SU-DHL-6 (cell line): Measurements from ENCODE around the gene BLTP3A.
"Not testable (repeated sequence)": the region's sequence is repeated elsewhere in the genome, so short reads cannot be mapped to it uniquely, and the experiment has no call there.

Experiments used
- H2AFZ ChIP-seq: fragments of 200-600 bp; sonication (generic); 2 replicates; pipeline ENCODE4 v1.6.1; 2014; ENCODE audit warnings: low read depth, mild to moderate bottlenecking, moderate library complexity, mixed read lengths, antibody characterized with exemption, low read length; ENCODE audit not compliant: severe bottlenecking
- H3F3A ChIP-seq: fragments of 200-600 bp; shearing (Covaris generic); 2 replicates; pipeline ENCODE4 v1.6.0; 2016; ENCODE audit warnings: antibody characterized with exemption, mild to moderate bottlenecking; ENCODE audit not compliant: insufficient read depth
- H3K27ac ChIP-seq: fragments of 200-600 bp; sonication (generic); 2 replicates; pipeline ENCODE4 v1.5.1; 2016; ENCODE audit warnings: low read depth, mild to moderate bottlenecking, low read length, moderate library complexity, mixed read lengths
- H3K27me3 ChIP-seq: fragments of 200-600 bp; sonication (generic), shearing (Covaris generic); 2 replicates; pipeline ENCODE4 v1.6.0; 2014; ENCODE audit warnings: mild to moderate bottlenecking, low read length
- H3K36me3 ChIP-seq: fragments of 200-600 bp; sonication (generic); 2 replicates; pipeline ENCODE4 v1.6.1; 2014; ENCODE audit warnings: mild to moderate bottlenecking, low read length, mixed read lengths
- H3K4me2 ChIP-seq: fragments of 300-600, 200-600 bp; shearing (Covaris generic), sonication (generic); 2 replicates; pipeline ENCODE4 v1.6.0; 2014; ENCODE audit warnings: low read length, low read depth, mild to moderate bottlenecking; ENCODE audit not compliant: poor library complexity, severe bottlenecking
- H3K4me3 ChIP-seq: fragments of 200-600 bp; sonication (generic); 2 replicates; pipeline ENCODE4 v1.5.1; 2014; ENCODE audit warnings: antibody characterized with exemption, low read length, mild to moderate bottlenecking, mixed read lengths; ENCODE audit not compliant: insufficient read depth, poor library complexity, severe bottlenecking
- H3K79me2 ChIP-seq: fragments of 200-600 bp; sonication (generic); 2 replicates; pipeline ENCODE4 v1.6.1; 2014; ENCODE audit warnings: mild to moderate bottlenecking, low read length, moderate library complexity; ENCODE audit not compliant: insufficient read depth
- H3K9ac ChIP-seq: fragments of 200-600 bp; sonication (generic); 2 replicates; pipeline ENCODE4 v1.7.0; 2014; ENCODE audit warnings: mild to moderate bottlenecking, low read length
- H3K9me2 ChIP-seq: fragments of 200-600 bp; sonication (generic); replicated peaks from 2 replicates; pipeline ENCODE4 v1.6.1; 2014; ENCODE audit warnings: low read length; ENCODE audit not compliant: insufficient read depth
- H3K9me3 ChIP-seq: fragments of 200-600 bp; sonication (generic); 2 replicates; pipeline ENCODE4 v1.6.1; 2014; ENCODE audit warnings: low read length, mixed read lengths; ENCODE audit not compliant: insufficient read depth
- H4K20me1 ChIP-seq: fragments of 200-600 bp; sonication (generic); 2 replicates; pipeline ENCODE4 v1.6.1; 2014; ENCODE audit warnings: low read depth, mild to moderate bottlenecking, antibody characterized with exemption, low read length, moderate library complexity, mixed read lengths
- EZH2phosphoT487 ChIP-seq: fragments of 200-600 bp; sonication (generic), shearing (Covaris generic); conservative IDR thresholded peaks from 2 replicates; pipeline ENCODE4 v1.6.1; 2018; ENCODE audit warnings: mild to moderate bottlenecking, antibody characterized with exemption, low read length, moderate library complexity, mixed read lengths
- TF ChIP-seq, protein P1 (sequence below): fragments of 200-600 bp; sonication (generic); IDR thresholded peaks from one replicate; pipeline ENCODE4 v1.5.1; 2017; ENCODE audit warnings: antibody characterized with exemption, mild to moderate bottlenecking, low read length, moderate library complexity; ENCODE audit not compliant: insufficient read depth, poor library complexity, severe bottlenecking

Gene BLTP3A

DNA sequence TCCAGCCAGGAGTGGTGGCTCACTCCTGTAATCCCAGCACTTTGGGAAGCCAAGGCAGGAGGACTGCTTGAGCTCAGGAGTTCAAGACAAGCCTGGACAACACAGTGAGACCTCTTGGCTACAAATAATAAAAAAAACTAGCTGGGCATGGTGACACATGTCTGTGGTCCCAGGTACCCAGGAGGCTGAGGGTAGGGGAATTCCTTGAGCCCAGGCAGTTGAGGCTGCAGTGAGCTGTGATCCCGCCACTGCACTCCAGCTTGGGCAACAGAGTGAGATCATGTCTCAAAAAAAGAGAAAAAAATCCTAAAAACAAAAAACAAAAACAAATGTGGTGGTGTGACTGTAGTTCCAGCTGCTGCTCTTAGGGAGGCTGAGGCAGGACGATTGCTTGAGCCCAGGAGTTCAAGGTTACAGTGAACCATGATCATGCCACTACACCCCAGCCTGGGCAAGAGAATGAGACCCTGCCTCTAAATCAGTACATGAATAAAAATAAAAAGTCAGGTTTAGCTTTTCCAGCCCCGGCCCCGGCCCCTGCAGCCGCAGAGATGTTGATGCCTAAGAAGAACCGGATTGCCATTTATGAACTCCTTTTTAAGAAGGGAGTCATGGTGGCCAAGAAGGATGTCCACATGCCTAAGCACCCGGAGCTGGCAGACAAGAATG is 48.1 kb upstream of the BLTP3A start:
- no peak overlapping the region for H3K4me2 ChIP-seq
- H3K27me3 ChIP-seq: no peaks in the 10 kb centered on the region
- H3K9ac ChIP-seq: no peak overlapping the region
- no peak overlapping the region for H2AFZ ChIP-seq
- no peaks in the 10 kb centered on the region for H3K36me3 ChIP-seq
- H3K79me2 ChIP-seq: no peaks in the 10 kb centered on the region
- no peaks in the 10 kb centered on the region for H3K9me2 ChIP-seq
- H3K9me3 ChIP-seq: no peaks in the 10 kb centered on the region
- no peak overlapping the region for H3K27ac ChIP-seq
- H3K4me3 ChIP-seq: no peak overlapping the region
- H3F3A ChIP-seq: no peaks in the 10 kb centered on the region
- TF ChIP-seq EZH2phosphoT487: no peak
- TF ChIP-seq, protein P1, sequence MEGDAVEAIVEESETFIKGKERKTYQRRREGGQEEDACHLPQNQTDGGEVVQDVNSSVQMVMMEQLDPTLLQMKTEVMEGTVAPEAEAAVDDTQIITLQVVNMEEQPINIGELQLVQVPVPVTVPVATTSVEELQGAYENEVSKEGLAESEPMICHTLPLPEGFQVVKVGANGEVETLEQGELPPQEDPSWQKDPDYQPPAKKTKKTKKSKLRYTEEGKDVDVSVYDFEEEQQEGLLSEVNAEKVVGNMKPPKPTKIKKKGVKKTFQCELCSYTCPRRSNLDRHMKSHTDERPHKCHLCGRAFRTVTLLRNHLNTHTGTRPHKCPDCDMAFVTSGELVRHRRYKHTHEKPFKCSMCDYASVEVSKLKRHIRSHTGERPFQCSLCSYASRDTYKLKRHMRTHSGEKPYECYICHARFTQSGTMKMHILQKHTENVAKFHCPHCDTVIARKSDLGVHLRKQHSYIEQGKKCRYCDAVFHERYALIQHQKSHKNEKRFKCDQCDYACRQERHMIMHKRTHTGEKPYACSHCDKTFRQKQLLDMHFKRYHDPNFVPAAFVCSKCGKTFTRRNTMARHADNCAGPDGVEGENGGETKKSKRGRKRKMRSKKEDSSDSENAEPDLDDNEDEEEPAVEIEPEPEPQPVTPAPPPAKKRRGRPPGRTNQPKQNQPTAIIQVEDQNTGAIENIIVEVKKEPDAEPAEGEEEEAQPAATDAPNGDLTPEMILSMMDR: no peak
- no peaks in the 10 kb centered on the region for H4K20me1 ChIP-seq

GRCh38 chr6:34744294-34744647 is 47.6 kb upstream of the BLTP3A start:
- not testable (repeated sequence) for H3F3A ChIP-seq, H3K4me3 ChIP-seq, H3K9ac ChIP-seq, H3K9me2 ChIP-seq, H4K20me1 ChIP-seq, H3K27me3 ChIP-seq, H3K79me2 ChIP-seq, H3K36me3 ChIP-seq, H3K27ac ChIP-seq, H3K4me2 ChIP-seq, H3K9me3 ChIP-seq, H2AFZ ChIP-seq

GRCh38 chr6:34745277-34746103 is 46.4 kb upstream of the BLTP3A start:
- Histone ChIP-seq H3K4me2 (no peak overlapping the region), H3K27ac (no peak overlapping the region), H3K4me3 (no peak overlapping the region), H3K9me3 (no peaks in the 10 kb centered on the region), H3K9ac (no peak overlapping the region), H3K36me3 (no peaks in the 10 kb centered on the region), H3K27me3 (no peaks in the 10 kb centered on the region), H3K9me2 (no peaks in the 10 kb centered on the region), H2AFZ (no peak overlapping the region), H3F3A (no peaks in the 10 kb centered on the region), H3K79me2 (no peaks in the 10 kb centered on the region), H4K20me1 (no peaks in the 10 kb centered on the region)
- TF ChIP-seq, protein P1: no peak
- no peak for TF ChIP-seq EZH2phosphoT487

DNA sequence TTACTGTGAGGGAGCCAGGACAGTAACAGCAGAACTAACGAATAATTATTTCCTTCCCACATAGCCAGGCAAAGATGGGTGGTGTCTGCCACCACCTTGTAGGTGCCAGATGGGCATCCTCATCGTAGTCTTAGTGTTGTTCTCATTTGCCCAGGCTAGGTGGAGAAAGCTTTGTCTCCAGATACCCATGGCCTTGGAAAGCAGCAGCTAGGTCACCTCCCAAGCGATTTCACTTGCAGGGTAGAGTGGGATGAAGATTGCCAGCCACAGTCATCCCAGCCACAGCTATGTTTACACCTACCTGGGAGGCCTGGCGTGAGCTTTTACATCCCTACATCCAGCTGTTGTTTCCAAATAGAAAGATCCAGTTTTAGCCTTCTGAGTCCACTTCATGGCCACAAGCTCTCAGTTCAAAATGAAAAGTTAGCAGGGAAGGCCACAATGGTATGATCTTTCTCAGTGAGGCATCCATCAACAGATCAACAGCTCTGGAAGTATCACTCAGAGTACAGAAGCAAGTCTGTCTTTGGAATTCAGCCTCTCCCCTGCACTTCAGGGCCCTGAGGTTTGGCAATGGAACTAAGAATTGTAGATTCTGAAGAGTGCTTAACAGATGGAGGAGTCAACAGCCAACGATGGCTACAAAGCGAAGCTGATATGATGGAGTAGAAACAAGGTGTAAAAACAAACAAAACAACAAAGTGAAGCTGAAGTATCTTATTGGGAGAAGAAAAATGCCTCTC is 45.6 kb upstream of the BLTP3A start:
- Histone ChIP-seq H3K27me3 (no peaks in the 10 kb centered on the region), H3K36me3 (no peaks in the 10 kb centered on the region), H4K20me1 (no peaks in the 10 kb centered on the region), H3K27ac (no peak overlapping the region), H3K4me2 (no peak overlapping the region), H3K9me3 (no peaks in the 10 kb centered on the region), H3K79me2 (no peaks in the 10 kb centered on the region), H3K9me2 (no peaks in the 10 kb centered on the region), H3F3A (no peaks in the 10 kb centered on the region), H3K9ac (no peak overlapping the region), H3K4me3 (no peak overlapping the region), H2AFZ (no peak overlapping the region)
- TF ChIP-seq EZH2phosphoT487: no peak
- TF ChIP-seq, protein P1: no peak
